EL (cell line): ENCODE measurements around the gene TAS2R8.
"Not testable (repeated sequence)": the region's sequence is repeated elsewhere in the genome, so short reads cannot be mapped to it uniquely, and the experiment has no call there.

ENCODE experiments used
- DNase-seq: peaks from one replicate; pipeline ENCODE4 v3.0.0-alpha.2; 2016

Gene TAS2R8, protein sequence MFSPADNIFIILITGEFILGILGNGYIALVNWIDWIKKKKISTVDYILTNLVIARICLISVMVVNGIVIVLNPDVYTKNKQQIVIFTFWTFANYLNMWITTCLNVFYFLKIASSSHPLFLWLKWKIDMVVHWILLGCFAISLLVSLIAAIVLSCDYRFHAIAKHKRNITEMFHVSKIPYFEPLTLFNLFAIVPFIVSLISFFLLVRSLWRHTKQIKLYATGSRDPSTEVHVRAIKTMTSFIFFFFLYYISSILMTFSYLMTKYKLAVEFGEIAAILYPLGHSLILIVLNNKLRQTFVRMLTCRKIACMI

GRCh38 chr12:10807186-10807585 is at the start of gene TAS2R8:
TSS of gene TAS2R8 (minus strand) at chr12:10807286. CDS start at chr12:10806980, 306 bp downstream.
- no peak for DNase-seq

DNA sequence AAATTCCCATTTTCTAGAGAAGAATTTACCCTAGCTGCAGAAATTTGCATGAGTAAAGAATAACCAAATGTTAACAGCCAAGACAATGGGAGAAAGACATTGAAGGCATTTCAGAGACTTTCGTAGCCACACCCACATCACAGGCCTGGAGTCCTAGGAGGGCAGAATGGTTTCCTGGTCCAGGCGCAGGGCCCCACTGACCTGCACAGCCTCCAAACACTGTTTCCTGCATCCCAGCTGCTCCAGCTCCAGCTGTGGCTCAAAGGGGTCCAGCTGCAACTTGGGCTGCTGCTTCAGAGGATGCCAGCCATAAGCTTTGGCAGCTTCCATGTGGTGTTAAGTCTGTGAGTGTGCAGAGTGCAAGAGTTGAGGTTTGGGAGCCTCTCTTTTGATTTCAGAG is 48.7 kb upstream of the TAS2R8 start:
- no peak for DNase-seq

GRCh38 chr12:10853776-10854175 is 46.7 kb upstream of the TAS2R8 start:
- DNase-seq: no peak

- no peak for DNase-seq
These were observed 44.3 kb upstream of the TAS2R8 start for GRCh38 chr12:10851243-10851858.

DNA sequence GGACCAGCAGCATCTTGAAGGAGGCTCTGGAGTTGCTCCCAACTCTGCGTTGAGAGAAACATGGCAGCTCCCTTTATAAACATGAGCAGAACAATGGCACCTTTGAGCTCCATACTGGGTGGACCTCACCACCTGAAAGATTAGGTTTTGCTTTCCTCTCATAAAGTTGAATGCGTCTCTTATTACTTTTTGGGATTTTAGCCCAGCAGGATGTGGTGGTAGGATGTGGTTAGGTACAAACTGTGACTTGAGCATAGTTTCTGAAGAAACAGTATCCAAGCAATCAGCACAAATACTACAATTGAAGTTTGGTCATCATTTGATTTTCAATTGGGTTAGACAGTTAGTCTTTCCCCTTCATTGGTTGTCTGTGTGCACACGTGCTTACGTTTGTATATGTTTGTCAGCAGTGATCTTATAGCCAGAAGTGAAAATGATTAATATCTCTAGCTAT is 42.4 kb upstream of the TAS2R8 start, which contains the start of gene PRR4:
TSS of gene PRR4 (minus strand) at position 51 of the 454 bp plus-strand sequence. CDS start at position 13, 38 bp downstream.
- DNase-seq: no peak

- DNase-seq: no peak
These were observed 40.7 kb upstream of the TAS2R8 start for GRCh38 chr12:10847744-10848143.

DNA sequence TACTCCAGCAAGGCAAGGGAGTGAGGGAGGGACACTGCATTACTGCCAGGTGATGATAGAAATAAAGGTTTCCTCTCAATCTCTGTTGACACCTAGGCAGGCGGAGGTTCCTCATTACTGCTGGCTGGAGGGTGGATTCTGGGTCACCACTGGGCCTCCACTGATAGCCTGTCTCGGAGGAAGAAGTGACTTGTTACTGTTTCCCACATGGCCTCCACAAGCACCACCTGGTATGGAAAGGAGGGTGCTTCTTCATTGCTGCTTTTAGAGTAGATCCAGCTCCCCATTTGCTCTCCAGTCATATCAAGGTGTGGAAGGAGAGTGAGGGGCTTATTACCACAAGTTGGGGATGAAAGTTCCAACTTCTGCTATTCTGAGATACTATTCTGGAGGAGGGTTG is 35.8 kb upstream of the TAS2R8 start:
- DNase-seq: no peak

DNA sequence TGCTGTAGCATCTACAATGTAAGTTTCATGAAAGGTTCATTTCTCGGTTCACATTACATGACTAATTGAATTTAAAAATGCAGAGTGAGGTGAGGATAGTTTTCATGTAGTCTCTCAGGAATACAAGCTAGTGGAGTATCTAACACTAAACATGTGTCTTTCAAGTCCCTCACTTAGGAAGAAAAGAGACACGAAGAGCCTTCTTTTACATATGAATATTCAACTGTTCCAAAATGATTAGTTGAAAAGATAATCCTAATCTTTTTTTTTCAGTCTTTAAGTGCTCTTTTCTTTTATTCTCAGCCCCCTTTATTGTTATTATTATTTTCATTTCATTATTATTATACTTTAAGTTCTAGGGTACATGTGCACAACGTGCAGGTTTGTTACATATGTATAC is 31.4 kb upstream of the TAS2R8 start:
- no peak for DNase-seq

DNA sequence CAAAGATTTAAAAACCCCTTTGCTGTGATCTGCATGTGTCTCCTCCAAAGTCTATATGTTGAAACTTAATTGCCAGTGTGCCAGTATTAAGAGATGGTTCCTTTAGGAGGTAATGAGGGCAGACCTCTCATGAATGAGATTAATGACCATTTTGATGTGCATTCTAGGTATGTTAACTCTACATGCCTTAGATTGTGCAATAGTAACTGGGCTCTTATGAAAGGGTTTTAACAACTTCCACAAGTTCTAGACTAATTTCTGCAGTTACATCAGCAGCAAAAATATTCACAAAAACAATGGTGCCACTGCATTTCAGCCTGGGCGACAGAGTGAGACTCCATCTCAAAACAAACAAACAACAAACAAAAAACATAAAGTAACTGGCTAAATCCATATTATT is 22.9 kb upstream of the TAS2R8 start:
- no peak for DNase-seq

GRCh38 chr12:10826258-10826657 is 19.2 kb upstream of the TAS2R8 start, which contains the start of gene TAS2R10:
TSS of gene TAS2R10 (minus strand) at chr12:10826358. CDS start at chr12:10826269, 89 bp downstream.
- no peak for DNase-seq

DNA sequence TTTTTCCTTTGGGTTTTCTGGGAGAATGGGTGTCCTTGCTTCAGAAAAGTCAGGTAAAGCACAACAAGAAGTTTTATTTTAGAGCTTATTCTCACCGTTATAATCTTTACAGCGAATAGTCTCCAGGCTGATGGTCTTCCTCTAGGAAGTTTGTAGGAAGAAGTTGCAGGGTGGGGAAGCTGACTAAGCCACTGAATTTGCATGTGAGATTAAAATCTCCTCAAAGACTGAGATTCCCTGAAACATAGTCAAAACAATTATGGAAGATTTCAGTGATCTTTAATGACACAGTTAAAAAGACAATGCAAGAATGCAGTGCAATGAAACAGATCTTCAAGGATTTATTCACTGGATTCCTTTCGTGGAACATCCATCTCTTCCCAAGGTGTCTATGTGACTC is 17.9 kb upstream of the TAS2R8 start:
- no peak for DNase-seq

- DNase-seq: no peak
These were observed 4.9 kb upstream of the TAS2R8 start for GRCh38 chr12:10811883-10812536.

GRCh38 chr12:10810068-10810467 is 3.0 kb upstream of the TAS2R8 start, which contains the start of gene TAS2R9:
TSS of gene TAS2R9 (minus strand) at chr12:10810168. CDS start at chr12:10810075, 93 bp downstream.
- no peak for DNase-seq

DNA sequence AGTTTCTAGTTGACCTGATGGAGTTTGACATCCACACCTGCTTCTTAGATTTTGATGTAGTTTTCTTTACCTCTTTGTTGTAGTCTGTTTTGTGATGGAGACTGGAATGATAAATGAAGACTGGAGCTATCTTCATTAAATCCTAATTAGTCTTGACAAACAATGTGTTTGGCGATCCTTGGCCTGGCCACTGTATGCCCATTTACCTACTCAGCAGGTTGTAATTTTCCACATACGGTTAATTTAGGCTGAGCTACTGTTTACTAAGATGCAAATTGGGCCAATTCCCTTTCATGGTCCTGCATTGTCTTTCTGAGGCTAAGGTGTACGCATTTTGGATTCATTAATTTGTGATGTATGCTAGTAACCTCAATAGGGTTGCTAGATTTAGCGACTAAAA is 4.5 kb downstream of the TAS2R8 start, which contains the start of gene TAS2R7:
TSS of gene TAS2R7 (minus strand) at position 41 of the 400 bp plus-strand sequence. CDS start 57 bp downstream, outside the sequence.
- no peak for DNase-seq

GRCh38 chr12:10801741-10802140 is 5.3 kb downstream of the TAS2R8 start:
- no peak for DNase-seq

- DNase-seq: no peak
These were observed 12.9 kb downstream of the TAS2R8 start for GRCh38 chr12:10794222-10794621.

DNA sequence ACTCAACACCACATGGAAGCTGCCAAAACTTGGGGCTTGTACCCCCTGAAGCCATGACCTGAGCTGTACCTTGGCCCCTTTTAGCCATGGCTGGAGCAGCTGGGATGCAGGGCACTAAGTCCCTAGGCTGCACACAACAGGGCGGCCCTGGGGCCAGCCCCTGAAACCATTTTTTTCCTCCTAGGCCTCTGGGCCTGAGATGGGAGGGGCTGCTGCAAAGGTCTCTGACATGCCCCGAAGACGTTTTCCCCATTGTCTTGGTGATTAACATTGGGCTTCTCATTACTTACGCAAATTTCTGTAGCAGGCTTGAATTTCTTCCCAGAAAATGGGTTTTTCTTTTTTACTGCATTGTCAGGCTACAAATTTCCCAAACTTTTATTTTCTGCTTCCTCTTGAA is 15.3 kb downstream of the TAS2R8 start:
- DNase-seq: not testable (repeated sequence)

- no peak for DNase-seq
These were observed 23.8 kb downstream of the TAS2R8 start for GRCh38 chr12:10783252-10783651.

DNA sequence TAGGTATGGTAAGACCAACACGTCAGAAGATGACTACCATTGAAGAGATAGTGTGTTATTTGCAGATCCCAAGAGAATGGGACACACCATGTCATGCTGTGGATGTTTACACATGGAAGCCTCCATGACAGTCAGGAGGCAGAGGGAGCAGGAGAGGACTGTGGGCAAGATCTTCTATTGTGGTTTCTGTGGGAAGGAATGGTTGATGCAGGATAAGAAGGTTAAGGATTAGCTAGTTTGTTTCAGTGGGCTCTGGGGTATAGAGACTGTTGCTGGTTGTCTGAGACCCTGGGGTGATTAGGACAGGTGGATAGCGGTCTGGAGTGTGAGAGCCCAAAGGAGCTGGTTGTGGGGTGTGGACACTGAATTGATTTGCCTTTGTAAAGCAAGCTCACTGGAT is 28.0 kb downstream of the TAS2R8 start:
- DNase-seq: no peak

GRCh38 chr12:10771132-10771733 is 35.9 kb downstream of the TAS2R8 start:
- peak; percentile 41 for DNase-seq

DNA sequence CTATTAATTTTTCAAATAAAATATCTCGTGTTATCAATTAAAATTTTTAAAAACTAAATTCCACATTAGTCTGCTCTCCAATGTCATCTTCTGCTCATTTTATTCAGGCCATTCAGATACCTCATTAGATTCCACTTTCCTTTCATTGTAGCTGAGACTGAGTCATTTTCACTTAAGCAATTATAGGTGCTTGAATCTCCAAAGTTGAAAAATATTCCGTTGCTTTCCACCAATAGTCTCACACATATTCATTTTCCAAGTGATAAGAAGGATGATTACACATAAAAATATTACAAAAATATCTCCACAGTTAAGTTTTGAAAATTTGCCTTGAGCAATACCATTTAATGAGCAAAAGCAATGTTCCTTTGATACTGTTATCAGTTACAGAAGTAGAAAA is 47.4 kb downstream of the TAS2R8 start:
- DNase-seq: no peak

- no peak for DNase-seq
These were observed 50.9 kb downstream of the TAS2R8 start for GRCh38 chr12:10756194-10756593.
